MM.1S (cell line): ENCODE results near the gene UCMA.

Experiments used
- EZH2 ChIP-seq: fragments of 300-600 bp; sonication (generic); optimal IDR thresholded peaks from 2 replicates; pipeline ENCODE3; 2017; ENCODE audit warnings: low read depth, mild to moderate bottlenecking, antibody characterized with exemption, low read length, mixed read lengths
- EZH2phosphoT487 ChIP-seq: fragments of 300-600 bp; sonication (generic); IDR thresholded peaks from 2 replicates; pipeline ENCODE4 v1.6.1; 2018; ENCODE audit warnings: antibody characterized with exemption, low read length
- TF ChIP-seq, protein P1 (sequence below): fragments of 300-600 bp; sonication (generic); IDR thresholded peaks from 2 replicates; pipeline ENCODE4 v1.5.1; 2016; ENCODE audit warnings: antibody characterized with exemption, low read length, mixed read lengths

DNA sequence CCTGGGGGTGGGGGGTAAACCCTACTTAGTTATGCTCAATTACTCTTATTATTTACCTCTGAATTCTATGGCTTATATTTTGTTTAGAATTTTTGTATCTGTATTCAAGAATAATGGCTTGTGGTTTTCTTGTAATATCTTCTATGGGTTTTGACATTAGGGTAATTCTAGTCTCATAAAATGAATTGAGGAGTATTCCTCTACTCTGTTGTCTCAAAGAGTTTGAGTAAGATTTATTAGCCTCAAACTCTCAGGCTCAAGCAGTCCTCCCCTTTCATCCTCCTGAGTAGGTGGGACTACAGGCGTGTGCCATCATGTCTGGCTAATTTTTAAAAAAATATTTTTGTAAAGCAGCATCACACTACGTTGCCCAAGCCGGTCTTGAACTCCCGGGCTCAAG lies 19.6 kb upstream of the UCMA start:
- TF ChIP-seq, protein P1, sequence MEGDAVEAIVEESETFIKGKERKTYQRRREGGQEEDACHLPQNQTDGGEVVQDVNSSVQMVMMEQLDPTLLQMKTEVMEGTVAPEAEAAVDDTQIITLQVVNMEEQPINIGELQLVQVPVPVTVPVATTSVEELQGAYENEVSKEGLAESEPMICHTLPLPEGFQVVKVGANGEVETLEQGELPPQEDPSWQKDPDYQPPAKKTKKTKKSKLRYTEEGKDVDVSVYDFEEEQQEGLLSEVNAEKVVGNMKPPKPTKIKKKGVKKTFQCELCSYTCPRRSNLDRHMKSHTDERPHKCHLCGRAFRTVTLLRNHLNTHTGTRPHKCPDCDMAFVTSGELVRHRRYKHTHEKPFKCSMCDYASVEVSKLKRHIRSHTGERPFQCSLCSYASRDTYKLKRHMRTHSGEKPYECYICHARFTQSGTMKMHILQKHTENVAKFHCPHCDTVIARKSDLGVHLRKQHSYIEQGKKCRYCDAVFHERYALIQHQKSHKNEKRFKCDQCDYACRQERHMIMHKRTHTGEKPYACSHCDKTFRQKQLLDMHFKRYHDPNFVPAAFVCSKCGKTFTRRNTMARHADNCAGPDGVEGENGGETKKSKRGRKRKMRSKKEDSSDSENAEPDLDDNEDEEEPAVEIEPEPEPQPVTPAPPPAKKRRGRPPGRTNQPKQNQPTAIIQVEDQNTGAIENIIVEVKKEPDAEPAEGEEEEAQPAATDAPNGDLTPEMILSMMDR, result no peak
- no peak for TF ChIP-seq EZH2
- TF ChIP-seq EZH2phosphoT487, result no peak
